Bronchial epithelial cell (primary cell): Measurements from ENCODE around the gene C1RL. TPM values are rescaled to one million over a fixed set of nuclear protein-coding genes. Genes with fewer than 3 reads are reported as not detected.

ENCODE experiments used
- DNase-seq: peaks from one replicate; pipeline ENCODE4 v3.0.0-alpha.2; 2010; ENCODE audit warnings: low read depth
- FAIRE-seq: peaks from 2 replicates; lab custom pipeline; 2011; peaks lifted over from hg19 to GRCh38; lab: Jason Lieb, UNC
- H3K27me3 ChIP-seq: 2 replicates; pipeline ENCODE4 v1.5.1; 2011; ENCODE audit warnings: low read length; ENCODE audit not compliant: control insufficient read depth, insufficient read depth
- H3K36me3 ChIP-seq: 2 replicates; pipeline ENCODE4 v1.5.1; 2011; ENCODE audit warnings: low read length; ENCODE audit not compliant: control insufficient read depth, insufficient read depth
- H3K4me3 ChIP-seq: 2 replicates; pipeline ENCODE4 v1.5.1; 2011; ENCODE audit warnings: mild to moderate bottlenecking, low read depth, low read length, control low read depth
- total RNA-seq: library from RNA; depleted of rRNA; stranded (reverse); fragments of >200 nt; gene quantifications from 2 replicates; pipeline ENCODE4 v1.2.1, GENCODE V29; 2014
- TF ChIP-seq, protein P1 (sequence below): IDR thresholded peaks from 2 replicates; pipeline ENCODE4 v1.5.1; 2011; ENCODE audit warnings: mild to moderate bottlenecking, moderate library complexity, low read length, control low read depth, inconsistent platforms; ENCODE audit not compliant: insufficient read depth, severe bottlenecking

C1RL gene
- total RNA-seq, 1 donor from 2014 or later, result 11.3 TPM

DNA sequence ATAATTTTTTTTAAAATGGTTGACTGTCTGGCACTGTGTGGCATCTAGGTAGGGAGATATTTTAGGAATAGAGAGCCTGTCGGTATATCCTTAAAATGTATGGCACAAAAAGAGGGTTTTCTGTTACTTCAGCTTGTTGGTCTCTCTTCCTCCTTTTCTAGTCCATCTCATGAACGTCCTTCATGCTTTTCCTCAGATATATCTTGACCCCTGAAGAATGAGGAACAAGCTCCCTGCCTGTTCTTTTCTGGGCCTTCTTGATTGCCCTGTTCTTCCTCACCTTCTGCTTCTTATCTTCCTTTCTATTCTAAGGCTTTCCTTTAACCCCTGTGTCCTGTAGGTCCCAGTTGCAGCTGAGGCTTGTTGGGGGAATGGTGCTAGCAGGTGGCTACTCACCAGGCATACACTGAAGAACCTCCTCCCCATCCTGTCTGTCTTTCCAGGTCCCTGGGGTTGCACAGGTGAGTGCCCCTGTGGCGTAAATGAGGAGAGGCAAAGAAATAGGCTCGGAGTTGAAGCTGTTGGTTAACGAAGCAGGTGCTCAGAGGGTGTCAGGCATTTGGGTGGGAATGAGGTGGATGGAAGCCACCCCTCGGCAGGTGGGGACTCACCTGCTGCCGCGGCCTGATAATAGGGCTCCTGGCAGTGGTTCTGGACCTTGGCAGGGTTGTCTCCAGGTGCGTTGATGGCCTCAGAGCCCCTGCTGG lies 9.6 kb downstream of the C1RL start:
- no peaks in the 10 kb centered on the region for H3K27me3 ChIP-seq
- no peak for DNase-seq
- TF ChIP-seq, protein P1, sequence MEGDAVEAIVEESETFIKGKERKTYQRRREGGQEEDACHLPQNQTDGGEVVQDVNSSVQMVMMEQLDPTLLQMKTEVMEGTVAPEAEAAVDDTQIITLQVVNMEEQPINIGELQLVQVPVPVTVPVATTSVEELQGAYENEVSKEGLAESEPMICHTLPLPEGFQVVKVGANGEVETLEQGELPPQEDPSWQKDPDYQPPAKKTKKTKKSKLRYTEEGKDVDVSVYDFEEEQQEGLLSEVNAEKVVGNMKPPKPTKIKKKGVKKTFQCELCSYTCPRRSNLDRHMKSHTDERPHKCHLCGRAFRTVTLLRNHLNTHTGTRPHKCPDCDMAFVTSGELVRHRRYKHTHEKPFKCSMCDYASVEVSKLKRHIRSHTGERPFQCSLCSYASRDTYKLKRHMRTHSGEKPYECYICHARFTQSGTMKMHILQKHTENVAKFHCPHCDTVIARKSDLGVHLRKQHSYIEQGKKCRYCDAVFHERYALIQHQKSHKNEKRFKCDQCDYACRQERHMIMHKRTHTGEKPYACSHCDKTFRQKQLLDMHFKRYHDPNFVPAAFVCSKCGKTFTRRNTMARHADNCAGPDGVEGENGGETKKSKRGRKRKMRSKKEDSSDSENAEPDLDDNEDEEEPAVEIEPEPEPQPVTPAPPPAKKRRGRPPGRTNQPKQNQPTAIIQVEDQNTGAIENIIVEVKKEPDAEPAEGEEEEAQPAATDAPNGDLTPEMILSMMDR, result no peak
- H3K4me3 ChIP-seq, result no peak overlapping the region
- peaks cover 24% of the 10 kb centered on the region for H3K36me3 ChIP-seq
- FAIRE-seq, result no peak

- FAIRE-seq (no peak), DNase-seq (no peak)
- TF ChIP-seq, protein P1, result no peak
- peaks cover 11% of the 10 kb centered on the region for H3K36me3 ChIP-seq
- no peak overlapping the region for H3K4me3 ChIP-seq
- H3K27me3 ChIP-seq, result peaks cover 2% of the 10 kb centered on the region
These were observed 12.0 kb downstream of the C1RL start for GRCh38 chr12:7096979-7097378.

GRCh38 chr12:7096006-7096932 lies 12.7 kb downstream of the C1RL start:
- TF ChIP-seq, protein P1, result no peak
- DNase-seq, result no peak
- Histone ChIP-seq H3K4me3 (no peak overlapping the region), H3K36me3 (peaks cover 7% of the 10 kb centered on the region), H3K27me3 (peaks cover 4% of the 10 kb centered on the region)
- FAIRE-seq, result no peak

DNA sequence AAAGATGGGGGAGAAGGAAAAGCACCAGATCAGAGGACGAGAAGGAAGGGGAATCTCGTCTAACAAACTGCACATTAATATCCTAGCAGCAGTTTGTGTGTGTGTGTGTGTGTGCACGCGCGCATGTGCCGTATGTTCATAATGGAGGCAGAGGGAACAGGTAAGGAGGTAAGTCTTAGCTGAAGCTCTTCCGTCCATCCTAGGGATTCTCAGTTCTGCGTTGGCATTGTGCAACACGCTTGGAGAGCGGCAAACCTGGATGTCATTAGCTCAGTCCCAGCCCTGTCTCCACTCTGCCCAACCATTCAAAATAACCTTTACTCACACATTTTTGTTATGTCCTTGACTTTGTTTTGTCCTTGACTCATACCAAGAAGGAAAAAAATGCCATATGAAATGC lies 15.1 kb downstream of the C1RL start:
- peak; percentile 14 for DNase-seq
- TF ChIP-seq, protein P1, result no peak
- Histone ChIP-seq H3K27me3 (peaks cover 4% of the 10 kb centered on the region), H3K36me3 (peaks cover 2% of the 10 kb centered on the region), H3K4me3 (no peak overlapping the region)
- peak; percentile 64 for FAIRE-seq

DNA sequence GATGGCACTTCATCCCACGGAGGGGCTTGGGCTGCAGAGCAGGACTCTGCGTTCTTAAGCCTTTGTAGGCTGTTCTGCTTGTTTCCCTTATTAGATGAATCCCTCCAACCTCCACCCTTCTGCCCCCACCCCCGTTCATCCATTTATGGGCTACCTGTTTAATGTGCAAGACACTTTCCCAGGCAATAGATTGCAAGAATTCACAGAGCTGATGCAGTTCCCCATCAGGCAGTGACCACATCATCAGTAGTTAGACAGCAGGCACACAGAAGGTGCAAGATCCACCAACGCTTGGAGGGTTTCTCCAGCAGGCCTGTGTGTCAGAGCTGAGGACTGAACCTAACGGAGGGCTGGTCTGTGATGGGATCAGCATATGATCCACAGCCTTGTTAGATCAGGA lies 15.5 kb downstream of the C1RL start:
- no peak overlapping the region for H3K4me3 ChIP-seq
- TF ChIP-seq, protein P1, result no peak
- peak; percentile 94 for FAIRE-seq
- no peak for DNase-seq
- H3K36me3 ChIP-seq, result peaks cover 2% of the 10 kb centered on the region
- H3K27me3 ChIP-seq, result peaks cover 4% of the 10 kb centered on the region
